ENCODE measurements around the gene TMEM109.

- TF ChIP-seq PKNOX1 (IDR thresholded peaks at IDR 0.05): no peak
- TF ChIP-seq ARNT (IDR thresholded peaks at IDR 0.05): no peak
- TF ChIP-seq HDGF (IDR thresholded peaks at IDR 0.05; ENCODE audit: borderline replicate concordance): no peak
- no peak for TF ChIP-seq SUZ12 (IDR thresholded peaks at IDR 0.05)
- TF ChIP-seq SP1 (IDR thresholded peaks at IDR 0.05): no peak
- no peak for TF ChIP-seq ELF4 (IDR thresholded peaks at IDR 0.05)
- no peak for TF ChIP-seq ZNF384 (IDR thresholded peaks at IDR 0.05)
- TF ChIP-seq FOXM1 (IDR thresholded peaks at IDR 0.05; ENCODE audit: borderline replicate concordance): no peak
- no peak for TF ChIP-seq NFRKB (IDR thresholded peaks at IDR 0.05)
Observed at GRCh38 chr11:60964801-60965200, 50.8 kb downstream of the TMEM109 start.

Data from HEK293T (cell line).